HepG2 (cell line): ENCODE data around the gene COQ4. TPM values are rescaled to one million over a fixed set of nuclear protein-coding genes. Genes with fewer than 3 reads are reported as not detected.

ENCODE experiments used
- BORCS8-MEF2B ChIP-seq: sonication (generic); formaldehyde crosslinking; IDR thresholded peaks from 2 replicates; pipeline ENCODE4 v1.8.0; 2022; ENCODE audit warnings: mild to moderate bottlenecking, missing genetic modification reagents
- YY1 ChIP-seq: IDR thresholded peaks from 2 replicates; pipeline ENCODE4 v1.6.1; 2011; ENCODE audit warnings: low read length, low read depth, moderate library complexity, mild to moderate bottlenecking; ENCODE audit not compliant: insufficient read depth, insufficient replicate concordance
- ZNF550 ChIP-seq: sonication (generic); formaldehyde crosslinking; IDR thresholded peaks from 2 replicates; pipeline ENCODE4 v1.4.0; 2020; ENCODE audit warnings: mild to moderate bottlenecking, missing genetic modification reagents, borderline replicate concordance
- ZNF557 ChIP-seq: sonication (generic); formaldehyde crosslinking; IDR thresholded peaks from 2 replicates; pipeline ENCODE4 v1.4.0; 2020; ENCODE audit warnings: missing genetic modification reagents
- ZNF761 ChIP-seq: sonication (generic); formaldehyde crosslinking; conservative IDR thresholded peaks from 2 replicates; pipeline ENCODE4 v1.4.0; 2020; ENCODE audit warnings: mild to moderate bottlenecking, missing genetic modification reagents
- polyA plus RNA-seq, 8 experiments: library from polyadenylated mRNA; depleted of rRNA in 3 of 8; stranded (reverse) in 7 of 8; unstranded in 1 of 8; fragments of >200 nt; fragmentation: Illumina TruSeq in 4 of 8; extraction: Trizol in 4 of 8; gene quantifications; 2 replicates each; pipeline versions ENCODE4 v1.2.1 to v1.2.3, GENCODE V29; 2011 to 2016; ENCODE audit warnings: low read depth in 4 of 8, missing spikeins in 1 of 8, mixed read lengths in 1 of 8; ENCODE audit not compliant: insufficient read depth in 1 of 8
- total RNA-seq, 5 experiments: library from RNA; depleted of rRNA; stranded (reverse); fragments of >200 nt; fragmentation: Illumina TruSeq; extraction: Trizol; gene quantifications; 2 replicates each; pipeline ENCODE4 v1.2.3, GENCODE V29; 2016; ENCODE audit warnings: low read depth in 1 of 5
- TF ChIP-seq, protein P1 (sequence below): IDR thresholded peaks from 2 replicates; pipeline ENCODE4 v1.6.1; 2016; ENCODE audit warnings: missing biosample characterization, missing genetic modification reagents, low read depth
- TF ChIP-seq, protein P2 (sequence below), 2 experiments: fragments of 450-650 bp in 1 of 2; sonication (generic) in 1 of 2; formaldehyde crosslinking in 1 of 2; IDR thresholded peaks; 2 replicates each; pipeline versions ENCODE4 v1.6.1 to v1.8.0; 2016 to 2022; ENCODE audit warnings: antibody characterized with exemption in 1 of 2, mild to moderate bottlenecking in 1 of 2, missing genetic modification reagents in 1 of 2
- TF ChIP-seq, protein P3 (sequence below): sonication (generic); formaldehyde crosslinking; IDR thresholded peaks from 2 replicates; pipeline ENCODE4 v1.5.0; 2020; ENCODE audit warnings: missing genetic modification reagents
- TF ChIP-seq, protein P4 (sequence below): sonication (generic); formaldehyde crosslinking; IDR thresholded peaks from 2 replicates; pipeline ENCODE4 v1.5.1; 2020; ENCODE audit warnings: missing genetic modification reagents, mild to moderate bottlenecking, borderline replicate concordance

COQ4 gene
- total and polyA plus RNA-seq, 2 of the 13 experiments (the other 11 are each of a cell fraction or from before 2014, with no cell fraction given): 26.1 to 36.0 TPM

DNA sequence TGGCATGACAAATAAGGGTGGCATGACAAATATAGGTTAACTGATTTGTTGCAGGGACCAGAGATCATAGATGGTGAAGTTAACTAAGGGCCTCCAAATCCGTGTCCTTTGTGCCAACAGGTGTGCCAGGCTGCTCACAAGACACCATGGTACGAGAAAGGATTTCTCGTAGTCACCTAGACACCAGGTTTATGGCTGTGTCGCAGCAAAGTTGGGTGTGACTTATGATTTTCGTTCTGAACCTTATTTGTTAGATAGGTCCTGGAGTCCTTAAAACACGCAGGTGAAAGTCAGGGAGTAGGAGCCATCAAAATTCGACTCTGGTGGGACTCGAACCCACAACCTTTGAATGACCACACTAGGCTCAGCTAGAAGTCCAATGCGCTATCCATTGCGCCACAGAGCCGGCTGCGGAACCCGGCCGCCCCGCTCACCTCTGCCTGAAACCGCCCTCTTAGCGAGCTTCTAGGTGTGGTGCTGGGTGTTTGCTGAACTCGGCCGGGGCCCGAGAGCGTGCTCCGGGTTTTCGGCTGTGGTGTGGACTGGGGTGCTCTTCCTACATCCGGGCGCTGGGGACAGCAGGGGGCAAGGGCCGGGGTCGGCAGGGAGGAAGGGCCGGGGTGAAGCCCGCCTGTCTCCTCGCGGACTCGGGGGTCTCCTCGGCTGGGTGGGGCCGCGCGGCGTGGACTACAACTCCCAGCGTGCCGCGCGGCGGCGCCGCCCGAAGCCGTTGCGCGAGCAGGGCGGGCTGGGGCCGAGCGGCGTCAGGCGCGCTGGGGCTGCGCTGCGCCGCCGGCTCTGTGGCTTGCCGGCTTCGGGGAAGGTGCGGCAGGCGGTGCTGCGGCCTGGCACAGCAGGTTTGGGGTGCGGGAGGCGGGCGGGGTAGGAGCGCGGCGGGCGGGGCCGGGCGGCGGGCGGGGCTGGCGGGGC, 17.4 kb downstream of the COQ4 start, which contains the start of gene SLC27A4 (continued):
- TF ChIP-seq ZNF761 (CRISPR knock-in tag): 0 out of 2 replicates have a peak, but pooled peaks have one; percentile 45
- TF ChIP-seq, protein P1, sequence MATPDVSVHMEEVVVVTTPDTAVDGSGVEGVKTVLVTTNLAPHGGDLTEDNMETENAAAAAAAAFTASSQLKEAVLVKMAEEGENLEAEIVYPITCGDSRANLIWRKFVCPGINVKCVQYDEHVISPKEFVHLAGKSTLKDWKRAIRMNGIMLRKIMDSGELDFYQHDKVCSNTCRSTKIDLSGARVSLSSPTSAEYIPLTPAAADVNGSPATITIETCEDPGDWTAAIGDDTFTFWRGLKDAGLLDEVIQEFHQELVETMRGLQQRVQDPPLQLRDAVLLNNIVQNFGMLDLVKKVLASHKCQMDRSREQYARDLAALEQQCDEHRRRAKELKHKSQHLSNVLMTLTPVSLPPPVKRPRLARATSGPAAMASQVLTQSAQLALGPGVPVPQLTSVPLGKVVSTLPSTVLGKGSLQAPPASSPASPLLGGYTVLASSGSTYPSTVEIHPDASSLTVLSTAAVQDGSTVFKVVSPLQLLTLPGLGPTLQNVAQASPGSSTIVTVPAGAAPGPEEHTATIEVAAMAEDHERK (CRISPR knock-in tag): peak; percentile 73; the same call in 1 of the 2 replicates
- no peak for TF ChIP-seq ZNF557 (CRISPR knock-in tag)
- TF ChIP-seq YY1: peak; percentile 68
- TF ChIP-seq, protein P2, sequence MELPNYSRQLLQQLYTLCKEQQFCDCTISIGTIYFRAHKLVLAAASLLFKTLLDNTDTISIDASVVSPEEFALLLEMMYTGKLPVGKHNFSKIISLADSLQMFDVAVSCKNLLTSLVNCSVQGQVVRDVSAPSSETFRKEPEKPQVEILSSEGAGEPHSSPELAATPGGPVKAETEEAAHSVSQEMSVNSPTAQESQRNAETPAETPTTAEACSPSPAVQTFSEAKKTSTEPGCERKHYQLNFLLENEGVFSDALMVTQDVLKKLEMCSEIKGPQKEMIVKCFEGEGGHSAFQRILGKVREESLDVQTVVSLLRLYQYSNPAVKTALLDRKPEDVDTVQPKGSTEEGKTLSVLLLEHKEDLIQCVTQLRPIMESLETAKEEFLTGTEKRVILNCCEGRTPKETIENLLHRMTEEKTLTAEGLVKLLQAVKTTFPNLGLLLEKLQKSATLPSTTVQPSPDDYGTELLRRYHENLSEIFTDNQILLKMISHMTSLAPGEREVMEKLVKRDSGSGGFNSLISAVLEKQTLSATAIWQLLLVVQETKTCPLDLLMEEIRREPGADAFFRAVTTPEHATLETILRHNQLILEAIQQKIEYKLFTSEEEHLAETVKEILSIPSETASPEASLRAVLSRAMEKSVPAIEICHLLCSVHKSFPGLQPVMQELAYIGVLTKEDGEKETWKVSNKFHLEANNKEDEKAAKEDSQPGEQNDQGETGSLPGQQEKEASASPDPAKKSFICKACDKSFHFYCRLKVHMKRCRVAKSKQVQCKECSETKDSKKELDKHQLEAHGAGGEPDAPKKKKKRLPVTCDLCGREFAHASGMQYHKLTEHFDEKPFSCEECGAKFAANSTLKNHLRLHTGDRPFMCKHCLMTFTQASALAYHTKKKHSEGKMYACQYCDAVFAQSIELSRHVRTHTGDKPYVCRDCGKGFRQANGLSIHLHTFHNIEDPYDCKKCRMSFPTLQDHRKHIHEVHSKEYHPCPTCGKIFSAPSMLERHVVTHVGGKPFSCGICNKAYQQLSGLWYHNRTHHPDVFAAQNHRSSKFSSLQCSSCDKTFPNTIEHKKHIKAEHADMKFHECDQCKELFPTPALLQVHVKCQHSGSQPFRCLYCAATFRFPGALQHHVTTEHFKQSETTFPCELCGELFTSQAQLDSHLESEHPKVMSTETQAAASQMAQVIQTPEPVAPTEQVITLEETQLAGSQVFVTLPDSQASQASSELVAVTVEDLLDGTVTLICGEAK (IDR thresholded peaks at IDR 0.05): no peak
- TF ChIP-seq, protein P2 (CRISPR knock-in tag; IDR thresholded peaks at IDR 0.05): peak; percentile 23; the same call in 1 of the 2 replicates
- peak; percentile 22; the same call in 1 of the 2 replicates for TF ChIP-seq BORCS8-MEF2B
- TF ChIP-seq, protein P3, sequence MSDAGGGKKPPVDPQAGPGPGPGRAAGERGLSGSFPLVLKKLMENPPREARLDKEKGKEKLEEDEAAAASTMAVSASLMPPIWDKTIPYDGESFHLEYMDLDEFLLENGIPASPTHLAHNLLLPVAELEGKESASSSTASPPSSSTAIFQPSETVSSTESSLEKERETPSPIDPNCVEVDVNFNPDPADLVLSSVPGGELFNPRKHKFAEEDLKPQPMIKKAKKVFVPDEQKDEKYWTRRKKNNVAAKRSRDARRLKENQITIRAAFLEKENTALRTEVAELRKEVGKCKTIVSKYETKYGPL (CRISPR knock-in tag): peak; percentile 43; the same call in 1 of the 2 replicates
- 0 out of 2 replicates have a peak, but pooled peaks have one; percentile 24 for TF ChIP-seq ZNF550 (CRISPR knock-in tag)
- TF ChIP-seq, protein P4, sequence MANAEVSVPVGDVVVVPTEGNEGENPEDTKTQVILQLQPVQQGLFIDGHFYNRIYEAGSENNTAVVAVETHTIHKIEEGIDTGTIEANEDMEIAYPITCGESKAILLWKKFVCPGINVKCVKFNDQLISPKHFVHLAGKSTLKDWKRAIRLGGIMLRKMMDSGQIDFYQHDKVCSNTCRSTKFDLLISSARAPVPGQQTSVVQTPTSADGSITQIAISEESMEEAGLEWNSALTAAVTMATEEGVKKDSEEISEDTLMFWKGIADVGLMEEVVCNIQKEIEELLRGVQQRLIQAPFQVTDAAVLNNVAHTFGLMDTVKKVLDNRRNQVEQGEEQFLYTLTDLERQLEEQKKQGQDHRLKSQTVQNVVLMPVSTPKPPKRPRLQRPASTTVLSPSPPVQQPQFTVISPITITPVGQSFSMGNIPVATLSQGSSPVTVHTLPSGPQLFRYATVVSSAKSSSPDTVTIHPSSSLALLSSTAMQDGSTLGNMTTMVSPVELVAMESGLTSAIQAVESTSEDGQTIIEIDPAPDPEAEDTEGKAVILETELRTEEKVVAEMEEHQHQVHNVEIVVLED (CRISPR knock-in tag): peak; percentile 94
